Large intestine (tissue), 3 donors: ENCODE results near the gene TRIM63. TPM values are rescaled to one million over a fixed set of nuclear protein-coding genes. Genes with fewer than 3 reads are reported as not detected.
A peak's percentile ranks its signal among the peaks of the same experiment; 100 is the strongest.

Experiments
- DNase-seq, 2 donors: peaks; one replicate each; pipeline versions ENCODE4 v3.0.0 to v3.0.0-alpha.2; 2013
- H3K27ac ChIP-seq: one replicate; pipeline ENCODE4 v1.5.1; 2013; ENCODE audit warnings: low read length
- H3K27me3 ChIP-seq: 2 replicates; pipeline ENCODE4 v1.6.1; 2013; ENCODE audit warnings: low read length; ENCODE audit not compliant: control insufficient read depth, insufficient read depth
- H3K36me3 ChIP-seq: 2 replicates; pipeline ENCODE4 v1.6.1; 2013; ENCODE audit warnings: low read length; ENCODE audit not compliant: control insufficient read depth, insufficient read depth
- H3K4me1 ChIP-seq: one replicate; pipeline ENCODE4 v1.6.1; 2013; ENCODE audit warnings: low read length; ENCODE audit not compliant: control insufficient read depth, insufficient read depth
- H3K4me3 ChIP-seq: one replicate; pipeline ENCODE4 v1.5.1; 2013; ENCODE audit warnings: low read length
- H3K9me3 ChIP-seq: one replicate; pipeline ENCODE4 v1.6.1; 2013; ENCODE audit warnings: mild to moderate bottlenecking, low read depth, low read length, moderate library complexity; ENCODE audit not compliant: control insufficient read depth
- WGBS: methylation state at CpG from one replicate; pipeline ENCODE4 v1.1.5; 2013; ENCODE audit warnings: low lambda C conversion rate; ENCODE audit not compliant: insufficient coverage; 5-methylcytosine and 5-hydroxymethylcytosine counted together
- polyA plus RNA-seq: library from polyadenylated mRNA; unstranded; fragments of 120-200 nt; gene quantifications from one replicate; pipeline ENCODE4 v1.2.1, GENCODE V29; 2013

The TRIM63 gene
- polyA plus RNA-seq, 1 donor: 6.4 TPM

GRCh38 chr1:26089125-26089524 is 21.7 kb upstream of the TRIM63 start:
- no peaks in the 10 kb centered on the region for H3K9me3 ChIP-seq
- H3K4me3 ChIP-seq: no peak overlapping the region
- H3K27ac ChIP-seq: no peak overlapping the region
- H3K4me1 ChIP-seq: peaks cover 4% of the 10 kb centered on the region
- WGBS: 80% methylated on average over 1 of the region's 3 CpGs
- no peak for DNase-seq
- no peaks in the 10 kb centered on the region for H3K36me3 ChIP-seq
- peaks cover 4% of the 10 kb centered on the region for H3K27me3 ChIP-seq

GRCh38 chr1:26084844-26085243 is 17.4 kb upstream of the TRIM63 start:
- peaks cover 27% of the 10 kb centered on the region for H3K4me1 ChIP-seq
- no peaks in the 10 kb centered on the region for H3K9me3 ChIP-seq
- no peak overlapping the region for H3K4me3 ChIP-seq
- WGBS: no CpG with 5 or more reads among the region's 2 CpGs
- DNase-seq: no peak
- no peaks in the 10 kb centered on the region for H3K36me3 ChIP-seq
- H3K27me3 ChIP-seq: no peaks in the 10 kb centered on the region
- no peak overlapping the region for H3K27ac ChIP-seq

- Histone ChIP-seq H3K27me3 (no peaks in the 10 kb centered on the region), H3K27ac (peak overlapping the region; percentile 81), H3K4me1 (peaks cover 34% of the 10 kb centered on the region), H3K36me3 (no peaks in the 10 kb centered on the region), H3K9me3 (no peaks in the 10 kb centered on the region), H3K4me3 (no peak overlapping the region)
- WGBS: no CpG with 5 or more reads among the region's 2 CpGs
- no peak for DNase-seq
Measured at GRCh38 chr1:26084091-26084561, 16.7 kb upstream of the TRIM63 start.

- Histone ChIP-seq H3K27ac (peak overlapping the region; percentile 81), H3K4me1 (peaks cover 41% of the 10 kb centered on the region), H3K4me3 (no peak overlapping the region), H3K9me3 (no peaks in the 10 kb centered on the region), H3K27me3 (no peaks in the 10 kb centered on the region), H3K36me3 (no peaks in the 10 kb centered on the region)
- no CpG with 5 or more reads among the region's 5 CpGs for whole genome bisulfite sequencing
- peak; percentile 88 to 95 for DNase-seq
Measured at GRCh38 chr1:26083208-26083607, 15.8 kb upstream of the TRIM63 start.

GRCh38 chr1:26082020-26082350 is 14.6 kb upstream of the TRIM63 start:
- Histone ChIP-seq H3K4me1 (peaks cover 47% of the 10 kb centered on the region), H3K27me3 (no peaks in the 10 kb centered on the region), H3K27ac (no peak overlapping the region), H3K9me3 (no peaks in the 10 kb centered on the region), H3K36me3 (no peaks in the 10 kb centered on the region), H3K4me3 (no peak overlapping the region)
- 50% methylated on average over 2 of the region's 3 CpGs for whole genome bisulfite sequencing
- DNase-seq: no peak

GRCh38 chr1:26081267-26082019 is 14.0 kb upstream of the TRIM63 start:
- no peak overlapping the region for H3K4me3 ChIP-seq
- no peaks in the 10 kb centered on the region for H3K27me3 ChIP-seq
- H3K36me3 ChIP-seq: no peaks in the 10 kb centered on the region
- no peak overlapping the region for H3K27ac ChIP-seq
- peaks cover 51% of the 10 kb centered on the region for H3K4me1 ChIP-seq
- WGBS: no CpG with 5 or more reads among the region's 8 CpGs
- no peaks in the 10 kb centered on the region for H3K9me3 ChIP-seq
- DNase-seq: no peak

GRCh38 chr1:26079960-26080814 is 12.8 kb upstream of the TRIM63 start:
- Histone ChIP-seq H3K4me1 (peaks cover 62% of the 10 kb centered on the region), H3K9me3 (no peaks in the 10 kb centered on the region), H3K36me3 (no peaks in the 10 kb centered on the region), H3K27ac (peak overlapping the region; percentile 89), H3K27me3 (no peaks in the 10 kb centered on the region), H3K4me3 (no peak overlapping the region)
- WGBS: 0% methylated on average over 1 of the region's 9 CpGs
- DNase-seq: no peak

GRCh38 chr1:26079178-26079563 is 11.7 kb upstream of the TRIM63 start:
- H3K9me3 ChIP-seq: no peaks in the 10 kb centered on the region
- H3K4me3 ChIP-seq: no peak overlapping the region
- peak; percentile 26 to 67 for DNase-seq
- H3K27me3 ChIP-seq: no peaks in the 10 kb centered on the region
- H3K27ac ChIP-seq: peak overlapping the region; percentile 89
- no peaks in the 10 kb centered on the region for H3K36me3 ChIP-seq
- H3K4me1 ChIP-seq: peaks cover 60% of the 10 kb centered on the region
- WGBS: no CpG with 5 or more reads among the region's 7 CpGs

GRCh38 chr1:26078286-26079177 is 11.1 kb upstream of the TRIM63 start:
- H3K36me3 ChIP-seq: no peaks in the 10 kb centered on the region
- 20% methylated on average over 2 of the region's 8 CpGs for WGBS
- DNase-seq: peak; percentile 81 to 86
- peaks cover 53% of the 10 kb centered on the region for H3K4me1 ChIP-seq
- peak overlapping the region; percentile 89 for H3K27ac ChIP-seq
- no peaks in the 10 kb centered on the region for H3K27me3 ChIP-seq
- no peak overlapping the region for H3K4me3 ChIP-seq
- H3K9me3 ChIP-seq: no peaks in the 10 kb centered on the region

GRCh38 chr1:26077524-26077923 is 10.1 kb upstream of the TRIM63 start:
- H3K36me3 ChIP-seq: no peaks in the 10 kb centered on the region
- peak overlapping the region; percentile 89 for H3K27ac ChIP-seq
- no CpG with 5 or more reads among the region's 1 CpG for WGBS
- H3K4me3 ChIP-seq: no peak overlapping the region
- H3K27me3 ChIP-seq: no peaks in the 10 kb centered on the region
- H3K9me3 ChIP-seq: no peaks in the 10 kb centered on the region
- DNase-seq: no peak
- peaks cover 55% of the 10 kb centered on the region for H3K4me1 ChIP-seq
